GM10266 (cell line): ENCODE measurements around the gene ZNF304.

Experiments used
- DNase-seq: peaks from one replicate; pipeline ENCODE4 v3.0.0; 2012; ENCODE audit errors: extremely low spot score
- TF ChIP-seq, protein P1 (sequence below): IDR thresholded peaks from 2 replicates; pipeline ENCODE4 v1.5.1; 2012; ENCODE audit warnings: mild to moderate bottlenecking, low read depth; ENCODE audit not compliant: control insufficient read depth, insufficient read depth; ENCODE audit errors: missing control alignments

ZNF304 gene

GRCh38 chr19:57334191-57334590 is 16.9 kb upstream of the ZNF304 start:
- TF ChIP-seq, protein P1, sequence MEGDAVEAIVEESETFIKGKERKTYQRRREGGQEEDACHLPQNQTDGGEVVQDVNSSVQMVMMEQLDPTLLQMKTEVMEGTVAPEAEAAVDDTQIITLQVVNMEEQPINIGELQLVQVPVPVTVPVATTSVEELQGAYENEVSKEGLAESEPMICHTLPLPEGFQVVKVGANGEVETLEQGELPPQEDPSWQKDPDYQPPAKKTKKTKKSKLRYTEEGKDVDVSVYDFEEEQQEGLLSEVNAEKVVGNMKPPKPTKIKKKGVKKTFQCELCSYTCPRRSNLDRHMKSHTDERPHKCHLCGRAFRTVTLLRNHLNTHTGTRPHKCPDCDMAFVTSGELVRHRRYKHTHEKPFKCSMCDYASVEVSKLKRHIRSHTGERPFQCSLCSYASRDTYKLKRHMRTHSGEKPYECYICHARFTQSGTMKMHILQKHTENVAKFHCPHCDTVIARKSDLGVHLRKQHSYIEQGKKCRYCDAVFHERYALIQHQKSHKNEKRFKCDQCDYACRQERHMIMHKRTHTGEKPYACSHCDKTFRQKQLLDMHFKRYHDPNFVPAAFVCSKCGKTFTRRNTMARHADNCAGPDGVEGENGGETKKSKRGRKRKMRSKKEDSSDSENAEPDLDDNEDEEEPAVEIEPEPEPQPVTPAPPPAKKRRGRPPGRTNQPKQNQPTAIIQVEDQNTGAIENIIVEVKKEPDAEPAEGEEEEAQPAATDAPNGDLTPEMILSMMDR, result no peak
- DNase-seq, result no peak

- TF ChIP-seq, protein P1, result no peak
- no peak for DNase-seq
Observed at GRCh38 chr19:57338877-57339276, 12.2 kb upstream of the ZNF304 start.

GRCh38 chr19:57342582-57342981 is 8.5 kb upstream of the ZNF304 start:
- DNase-seq, result no peak
- TF ChIP-seq, protein P1, result no peak

DNA sequence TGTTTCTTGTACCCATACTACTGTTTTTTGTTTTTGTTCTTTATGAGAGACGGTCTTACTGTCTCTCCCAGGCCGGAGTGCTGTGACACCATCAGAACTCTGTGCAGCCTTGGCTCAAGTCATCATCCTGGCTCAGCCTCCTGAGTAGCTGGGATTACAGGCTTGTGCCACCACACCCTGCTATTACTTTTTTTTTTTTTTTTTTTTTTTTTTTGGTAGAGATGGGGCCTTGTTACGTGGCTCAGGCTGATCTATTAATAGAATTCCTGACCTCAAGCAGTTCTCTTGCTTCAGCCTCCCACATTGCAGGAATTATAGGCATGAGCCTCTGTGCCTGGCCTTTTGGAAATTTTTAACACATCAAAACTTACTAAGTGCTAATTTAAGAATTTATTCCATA is 2.9 kb upstream of the ZNF304 start:
- DNase-seq, result no peak
- TF ChIP-seq, protein P1, result no peak

- no peak for DNase-seq
- TF ChIP-seq, protein P1, result no peak
Observed at GRCh38 chr19:57351867-57352266, 796 bp downstream of the ZNF304 start.

DNA sequence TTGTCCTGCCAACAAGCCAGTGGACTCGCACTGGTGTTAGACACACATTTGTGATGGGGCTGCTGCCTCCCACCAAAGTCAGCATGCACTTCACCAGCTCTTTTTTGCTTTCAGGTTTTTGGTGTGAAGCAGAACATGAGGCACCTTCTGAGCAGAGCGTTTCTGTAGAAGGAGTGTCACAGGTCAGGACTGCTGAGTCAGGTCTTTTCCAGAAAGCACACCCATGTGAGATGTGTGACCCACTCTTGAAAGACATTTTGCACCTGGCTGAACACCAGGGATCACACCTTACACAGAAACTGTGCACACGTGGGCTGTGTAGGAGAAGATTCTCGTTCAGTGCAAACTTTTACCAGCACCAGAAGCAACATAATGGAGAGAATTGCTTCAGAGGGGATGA is 4.8 kb downstream of the ZNF304 start:
- TF ChIP-seq, protein P1, result no peak
- DNase-seq, result no peak

DNA sequence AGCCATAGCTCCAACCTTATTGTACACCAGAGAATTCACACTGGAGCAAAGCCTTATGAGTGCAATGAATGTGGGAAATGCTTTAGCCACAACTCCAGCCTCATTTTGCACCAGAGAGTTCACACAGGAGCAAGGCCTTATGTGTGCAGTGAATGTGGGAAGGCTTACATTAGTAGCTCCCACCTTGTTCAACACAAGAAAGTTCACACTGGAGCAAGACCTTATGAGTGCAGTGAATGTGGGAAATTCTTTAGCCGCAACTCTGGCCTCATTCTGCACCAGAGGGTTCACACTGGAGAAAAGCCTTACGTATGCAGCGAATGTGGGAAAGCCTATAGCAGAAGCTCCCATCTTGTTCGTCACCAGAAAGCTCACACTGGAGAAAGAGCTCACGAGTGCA is 6.3 kb downstream of the ZNF304 start:
- TF ChIP-seq, protein P1, result no peak
- DNase-seq, result no peak

GRCh38 chr19:57359300-57359699 is 8.2 kb downstream of the ZNF304 start:
- no peak for DNase-seq
- TF ChIP-seq, protein P1, result no peak
